ENCODE measurements around the gene PCDHA7. TPM values are rescaled to one million over a fixed set of nuclear protein-coding genes. Genes with fewer than 3 reads are reported as not detected.
"Not testable (repeated sequence)": the region's sequence is repeated elsewhere in the genome, so short reads cannot be mapped to it uniquely, and the experiment has no call there.

The PCDHA7 gene
- total and polyA plus RNA-seq, 4 donors = 0.10 to 0.52 (median 0.21) TPM

GRCh38 chr5:140791089-140791488 lies 43.0 kb upstream of the PCDHA7 start:
- H3K9ac ChIP-seq (ENCODE audit: insufficient read depth in 1 of 2, low read length in 2 of 2) = no peak overlapping the region
- peaks cover 0 to 9% (median 0%) of the 10 kb centered on the region in 3 donors for H3K27me3 ChIP-seq (ENCODE audit: control insufficient read depth in 3 of 3, insufficient read depth in 3 of 3, low read length in 2 of 3)
- DNase-seq = no peak

GRCh38 chr5:140794595-140795258 lies 39.3 kb upstream of the PCDHA7 start, which contains the start of gene PCDHA2:
PCDHA2 (plus strand) TSS chr5:140794852.
- Histone ChIP-seq H3K9me3 (ENCODE audit: control insufficient read depth in 4 of 4, insufficient read depth in 3 of 4, low read length in 3 of 4) (peaks cover 0 to 24% (median 14%) of the 10 kb centered on the region in 4 donors), H3K9ac (ENCODE audit: insufficient read depth in 1 of 2, low read length in 2 of 2) (no peak within 1 kb of the TSS), H3K4me3 (no peak within 1 kb of the TSS), H3K36me3 (ENCODE audit: control insufficient read depth in 4 of 4, insufficient read depth in 4 of 4, low read length in 4 of 4) (no peaks in the 10 kb centered on the region), H3K27me3 (ENCODE audit: control insufficient read depth in 3 of 3, insufficient read depth in 3 of 3, low read length in 2 of 3) (peaks cover 0 to 3% (median 0%) of the 10 kb centered on the region in 3 donors), H3K4me1 (ENCODE audit: control insufficient read depth in 5 of 5, insufficient read depth in 5 of 5, low read length in 5 of 5) (no peaks in the 10 kb centered on the region), H3K27ac (ENCODE audit: low read depth in 1 of 2, low read length in 1 of 2) (no peak within 1 kb of the TSS)
- 20% methylated on average over 27 of the region's 27 CpGs for WGBS, 2 donors
- no peak for TF ChIP-seq CTCF (IDR thresholded peaks at IDR 0.05; ENCODE audit: control extremely low read depth, extremely low read depth)
- ATAC-seq (ENCODE audit: insufficient read depth, low FRiP score) = no peak
- peak in 1 of 3 donors; percentile 11 for DNase-seq

More at GRCh38 chr5:140791089-140791488, 43.0 kb upstream of the PCDHA7 start:
- no peaks in the 10 kb centered on the region for H3K36me3 ChIP-seq (ENCODE audit: control insufficient read depth in 4 of 4, insufficient read depth in 4 of 4, low read length in 4 of 4)
- 32 to 34% methylated on average over 2 of the region's 2 CpGs for WGBS, 2 donors
- no peak for TF ChIP-seq CTCF (IDR thresholded peaks at IDR 0.05; ENCODE audit: control extremely low read depth, extremely low read depth)
- H3K4me3 ChIP-seq = no peak overlapping the region
- no peak for ATAC-seq (ENCODE audit: insufficient read depth, low FRiP score)
- H3K27ac ChIP-seq (ENCODE audit: low read depth in 1 of 2, low read length in 1 of 2) = no peak overlapping the region
- H3K4me1 ChIP-seq (ENCODE audit: control insufficient read depth in 5 of 5, insufficient read depth in 5 of 5, low read length in 5 of 5) = no peaks in the 10 kb centered on the region
- peaks cover 0 to 34% (median 22%) of the 10 kb centered on the region in 4 donors for H3K9me3 ChIP-seq (ENCODE audit: control insufficient read depth in 4 of 4, insufficient read depth in 3 of 4, low read length in 3 of 4)

- 20 to 25% methylated on average over 15 of the region's 15 CpGs for WGBS, 2 donors
- peaks cover 0 to 3% (median 0%) of the 10 kb centered on the region in 3 donors for H3K27me3 ChIP-seq (ENCODE audit: control insufficient read depth in 3 of 3, insufficient read depth in 3 of 3, low read length in 2 of 3)
- no peak overlapping the region for H3K4me3 ChIP-seq
- no peak overlapping the region for H3K9ac ChIP-seq (ENCODE audit: insufficient read depth in 1 of 2, low read length in 2 of 2)
- DNase-seq (peak in 1 of 3 donors; percentile 6), ATAC-seq (ENCODE audit: insufficient read depth, low FRiP score) (no peak)
- no peaks in the 10 kb centered on the region for H3K36me3 ChIP-seq (ENCODE audit: control insufficient read depth in 4 of 4, insufficient read depth in 4 of 4, low read length in 4 of 4)
- H3K4me1 ChIP-seq (ENCODE audit: control insufficient read depth in 5 of 5, insufficient read depth in 5 of 5, low read length in 5 of 5) = no peaks in the 10 kb centered on the region
- H3K9me3 ChIP-seq (ENCODE audit: control insufficient read depth in 4 of 4, insufficient read depth in 3 of 4, low read length in 3 of 4) = peaks cover 0 to 20% (median 14%) of the 10 kb centered on the region in 4 donors
- no peak overlapping the region for H3K27ac ChIP-seq (ENCODE audit: low read depth in 1 of 2, low read length in 1 of 2)
- TF ChIP-seq CTCF (IDR thresholded peaks at IDR 0.05; ENCODE audit: control extremely low read depth, extremely low read depth) = no peak
These were observed 38.8 kb upstream of the PCDHA7 start for GRCh38 chr5:140795259-140795641.

- not testable (repeated sequence) for H3K4me1 ChIP-seq (ENCODE audit: control insufficient read depth in 5 of 5, insufficient read depth in 5 of 5, low read length in 5 of 5); H3K27me3 ChIP-seq (ENCODE audit: control insufficient read depth in 3 of 3, insufficient read depth in 3 of 3, low read length in 2 of 3); H3K4me3 ChIP-seq; ATAC-seq (ENCODE audit: insufficient read depth, low FRiP score); H3K9ac ChIP-seq (ENCODE audit: insufficient read depth in 1 of 2, low read length in 2 of 2); H3K36me3 ChIP-seq (ENCODE audit: control insufficient read depth in 4 of 4, insufficient read depth in 4 of 4, low read length in 4 of 4); DNase-seq; H3K27ac ChIP-seq (ENCODE audit: low read depth in 1 of 2, low read length in 1 of 2)
- H3K9me3 ChIP-seq (ENCODE audit: control insufficient read depth in 4 of 4, insufficient read depth in 3 of 4, low read length in 3 of 4) = peaks cover 0 to 21% (median 13%) of the 10 kb centered on the region in 4 donors
- 53 to 61% methylated on average over 68 to 72 of the region's 72 CpGs for WGBS, 2 donors
These were observed 37.9 kb upstream of the PCDHA7 start for GRCh38 chr5:140796072-140796717.

All from lung (tissue), 12 donors.